ENCODE results near the gene FALEC.
"Not testable (repeated sequence)": the region's sequence is repeated elsewhere in the genome, so short reads cannot be mapped to it uniquely, and the experiment has no call there.

FALEC gene

GRCh38 chr1:150555198-150555970 lies 39.8 kb downstream of the FALEC start:
- DNase-seq (ENCODE audit: low read depth, low spot score) = no peak
- no peak overlapping the region for H3K4me3 ChIP-seq (ENCODE audit: low read length)

DNA sequence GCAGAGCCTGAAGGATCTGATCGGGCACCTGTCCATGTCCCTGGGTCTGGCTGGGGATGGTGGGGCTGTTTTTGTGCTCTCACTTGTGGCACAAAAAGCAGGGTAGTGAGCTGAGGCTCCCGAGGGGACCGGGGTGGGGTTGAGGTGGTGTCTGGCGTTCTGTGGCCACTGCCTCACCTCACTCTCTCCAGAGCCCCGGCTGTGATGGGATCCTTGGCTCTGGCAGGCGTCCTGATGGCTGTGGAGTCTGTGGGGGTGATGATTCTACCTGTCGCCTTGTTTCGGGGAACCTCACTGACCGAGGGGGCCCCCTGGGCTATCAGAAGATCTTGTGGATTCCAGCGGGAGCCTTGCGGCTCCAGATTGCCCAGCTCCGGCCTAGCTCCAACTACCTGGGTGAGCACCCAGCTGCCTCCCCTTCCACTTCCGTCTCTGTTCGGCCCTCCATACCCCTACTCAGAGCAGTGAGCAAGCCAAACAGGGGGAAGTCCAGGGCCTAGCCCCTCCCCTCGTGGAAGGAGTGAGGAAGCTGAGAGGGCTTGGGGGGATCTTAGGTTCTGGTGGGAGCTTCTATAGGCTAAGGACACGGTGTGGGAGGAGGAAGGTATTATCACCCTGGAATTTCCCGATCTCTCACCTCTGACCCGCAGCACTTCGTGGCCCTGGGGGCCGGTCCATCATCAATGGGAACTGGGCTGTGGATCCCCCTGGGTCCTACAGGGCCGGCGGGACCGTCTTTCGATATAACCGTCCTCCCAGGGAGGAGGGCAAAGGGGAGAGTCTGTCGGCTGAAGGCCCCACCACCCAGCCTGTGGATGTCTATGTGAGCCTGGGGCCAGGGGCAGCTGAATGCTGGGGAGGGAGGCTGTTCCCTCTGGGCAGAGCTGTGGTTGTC lies 40.7 kb downstream of the FALEC start:
- DNase-seq (ENCODE audit: low read depth, low spot score) = no peak

DNA sequence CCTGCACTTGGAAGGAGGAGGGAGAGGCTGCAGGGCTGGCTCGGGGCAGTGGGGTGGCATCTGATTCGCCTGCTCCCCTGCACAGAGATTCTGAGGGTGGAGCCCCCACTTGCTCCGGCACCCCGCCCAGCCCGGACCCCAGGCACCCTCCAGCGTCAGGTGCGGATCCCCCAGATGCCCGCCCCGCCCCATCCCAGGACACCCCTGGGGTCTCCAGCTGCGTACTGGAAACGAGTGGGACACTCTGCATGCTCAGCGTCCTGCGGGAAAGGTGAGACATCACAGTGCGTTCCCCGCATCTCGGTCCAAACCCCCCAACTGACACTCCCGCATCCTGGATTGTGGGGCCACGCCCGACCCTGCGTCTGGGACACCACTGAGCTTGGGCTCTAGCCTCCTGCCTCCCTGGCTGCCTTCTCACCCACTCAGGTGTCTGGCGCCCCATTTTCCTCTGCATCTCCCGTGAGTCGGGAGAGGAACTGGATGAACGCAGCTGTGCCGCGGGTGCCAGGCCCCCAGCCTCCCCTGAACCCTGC lies 41.6 kb downstream of the FALEC start:
- no peak overlapping the region for H3K4me3 ChIP-seq (ENCODE audit: low read length)
- DNase-seq (ENCODE audit: low read depth, low spot score) = no peak

More for the DNA sequence above, 40.7 kb downstream of the FALEC start:
- H3K4me3 ChIP-seq (ENCODE audit: low read length) = no peak overlapping the region

- H3K4me3 ChIP-seq (ENCODE audit: low read length) = no peak overlapping the region
- DNase-seq (ENCODE audit: low read depth, low spot score) = no peak
Observed at GRCh38 chr1:150557813-150558212, 42.3 kb downstream of the FALEC start.

DNA sequence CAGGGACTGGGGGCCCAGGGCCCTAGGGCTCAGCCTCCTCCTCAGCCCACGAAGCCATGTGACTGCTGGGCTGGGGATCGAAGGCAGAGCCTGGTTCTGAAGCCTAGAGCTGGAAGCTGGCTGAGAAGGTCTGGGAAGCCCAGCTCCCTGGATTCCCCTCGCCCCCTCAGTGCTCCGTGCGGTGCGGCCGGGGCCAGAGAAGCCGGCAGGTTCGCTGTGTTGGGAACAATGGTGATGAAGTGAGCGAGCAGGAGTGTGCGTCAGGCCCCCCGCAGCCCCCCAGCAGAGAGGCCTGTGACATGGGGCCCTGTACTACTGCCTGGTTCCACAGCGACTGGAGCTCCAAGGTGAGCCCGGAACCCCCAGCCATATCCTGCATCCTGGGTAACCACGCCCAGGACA lies 42.8 kb downstream of the FALEC start:
- DNase-seq (ENCODE audit: low read depth, low spot score) = no peak
- H3K4me3 ChIP-seq (ENCODE audit: low read length) = no peak overlapping the region

DNA sequence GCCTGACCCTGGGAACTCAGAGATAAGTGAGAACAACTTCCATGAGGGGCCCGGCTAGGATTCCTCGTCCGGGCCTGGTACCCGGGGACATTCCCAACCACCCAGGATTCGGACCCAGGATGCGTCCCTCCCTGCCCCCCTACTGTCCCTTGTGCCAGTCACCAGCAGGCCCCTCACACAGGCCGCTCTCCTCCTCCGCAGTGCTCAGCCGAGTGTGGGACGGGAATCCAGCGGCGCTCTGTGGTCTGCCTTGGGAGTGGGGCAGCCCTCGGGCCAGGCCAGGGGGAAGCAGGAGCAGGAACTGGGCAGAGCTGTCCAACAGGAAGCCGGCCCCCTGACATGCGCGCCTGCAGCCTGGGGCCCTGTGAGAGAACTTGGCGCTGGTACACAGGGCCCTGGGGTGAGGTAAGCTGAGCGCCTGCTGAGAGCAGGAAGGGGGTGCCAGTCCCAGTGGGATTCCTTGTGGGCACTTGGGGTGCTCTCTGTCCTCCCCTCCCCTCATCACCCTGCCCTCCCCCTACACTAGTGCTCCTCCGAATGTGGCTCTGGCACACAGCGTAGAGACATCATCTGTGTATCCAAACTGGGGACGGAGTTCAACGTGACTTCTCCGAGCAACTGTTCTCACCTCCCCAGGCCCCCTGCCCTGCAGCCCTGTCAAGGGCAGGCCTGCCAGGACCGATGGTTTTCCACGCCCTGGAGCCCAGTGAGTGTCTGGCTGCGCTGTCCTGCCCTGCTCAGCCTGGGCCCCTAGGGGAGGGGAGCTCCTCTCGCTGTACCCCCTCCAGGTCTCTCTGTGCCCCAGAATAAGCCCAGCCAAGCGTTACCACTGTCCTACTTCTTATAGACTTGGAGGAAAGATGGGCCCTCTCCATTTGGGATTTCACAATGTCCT lies 43.5 kb downstream of the FALEC start:
- DNase-seq (ENCODE audit: low read depth, low spot score) = no peak
- H3K4me3 ChIP-seq (ENCODE audit: low read length) = no peak overlapping the region

DNA sequence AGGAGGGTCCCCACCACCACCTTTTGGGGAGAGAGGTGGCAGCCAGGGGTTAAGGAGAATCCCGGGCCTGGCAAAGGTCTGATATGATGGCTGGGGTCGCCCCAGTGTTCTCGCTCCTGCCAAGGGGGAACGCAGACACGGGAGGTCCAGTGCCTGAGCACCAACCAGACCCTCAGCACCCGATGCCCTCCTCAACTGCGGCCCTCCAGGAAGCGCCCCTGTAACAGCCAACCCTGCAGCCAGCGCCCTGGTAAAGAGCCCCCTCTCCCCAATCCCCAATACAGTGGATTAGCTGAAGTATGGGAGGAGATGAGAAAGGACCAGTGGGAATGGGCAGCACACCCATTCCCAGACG lies 44.1 kb downstream of the FALEC start:
- DNase-seq (ENCODE audit: low read depth, low spot score) = no peak
- H3K4me3 ChIP-seq (ENCODE audit: low read length) = no peak overlapping the region

- no peak for DNase-seq (ENCODE audit: low read depth, low spot score)
- H3K4me3 ChIP-seq (ENCODE audit: low read length) = no peak overlapping the region
Observed at GRCh38 chr1:150560011-150560438, 44.5 kb downstream of the FALEC start.

GRCh38 chr1:150560576-150561253 lies 45.2 kb downstream of the FALEC start:
- DNase-seq (ENCODE audit: low read depth, low spot score) = no peak
- H3K4me3 ChIP-seq (ENCODE audit: low read length) = no peak overlapping the region

DNA sequence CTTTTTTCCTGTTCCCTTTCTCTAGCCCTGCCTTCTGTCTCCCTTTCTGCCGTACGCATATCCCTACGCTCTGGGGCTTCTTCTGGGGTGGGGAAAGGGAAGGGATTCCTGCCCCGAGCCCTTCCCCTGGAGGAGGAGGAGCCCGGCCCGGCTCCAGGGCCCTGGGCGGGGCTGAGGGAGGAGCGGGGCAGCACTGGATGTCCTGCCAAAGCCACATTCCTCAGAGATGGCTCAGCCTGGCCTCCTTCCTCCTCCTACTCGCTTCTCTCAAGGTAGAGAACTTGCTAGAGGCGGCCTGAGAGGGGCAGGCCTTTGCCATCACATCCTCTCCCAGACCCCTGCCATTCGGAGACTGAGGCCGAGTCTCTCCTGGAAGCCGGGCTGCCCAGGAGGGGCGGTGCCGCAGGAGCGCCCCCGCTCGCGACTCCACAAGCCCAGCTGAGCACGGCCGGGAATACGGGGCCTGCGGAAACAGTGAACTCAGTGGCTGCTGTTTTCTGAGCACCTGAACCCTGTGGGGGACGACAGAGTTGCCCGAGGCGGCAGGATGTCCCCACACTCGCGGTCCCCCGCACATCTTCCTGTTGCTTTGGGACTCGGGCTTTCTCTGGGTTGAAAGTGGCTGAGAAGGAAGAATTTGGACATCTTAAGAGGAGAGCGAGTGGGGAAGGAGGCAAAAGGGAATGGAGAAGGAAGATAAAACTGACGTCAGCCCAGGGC lies 45.9 kb downstream of the FALEC start:
- no peak overlapping the region for H3K4me3 ChIP-seq (ENCODE audit: low read length)
- DNase-seq (ENCODE audit: low read depth, low spot score) = no peak

DNA sequence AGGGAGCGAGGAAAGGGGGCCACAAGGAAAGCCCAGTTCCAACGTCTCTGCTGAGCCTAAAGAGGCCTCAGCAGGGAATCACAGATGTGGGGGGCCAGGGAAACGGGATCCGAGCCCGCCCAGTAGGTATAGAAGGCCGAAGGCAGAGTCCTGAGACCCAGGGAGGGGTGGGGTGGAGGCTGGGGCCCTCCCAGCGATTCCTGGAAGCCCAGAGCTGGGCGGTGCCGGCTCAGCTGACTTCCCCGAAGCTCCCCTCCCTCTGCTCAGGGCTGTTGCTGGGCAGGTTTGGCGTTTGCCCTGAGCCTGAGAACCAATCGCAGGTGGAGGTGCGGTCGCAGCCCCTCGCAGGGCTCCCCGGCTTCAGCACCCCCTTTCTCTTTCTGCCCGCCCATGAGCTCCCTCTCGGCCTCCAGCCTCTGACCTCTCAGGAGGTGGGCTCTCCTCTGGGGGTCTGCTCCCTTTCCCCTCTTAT lies 46.5 kb downstream of the FALEC start:
- DNase-seq (ENCODE audit: low read depth, low spot score) = no peak

GRCh38 chr1:150562446-150563339 lies 47.1 kb downstream of the FALEC start:
- no peak overlapping the region for H3K4me3 ChIP-seq (ENCODE audit: low read length)
- DNase-seq (ENCODE audit: low read depth, low spot score) = no peak

More for the DNA sequence above, 46.5 kb downstream of the FALEC start:
- H3K4me3 ChIP-seq (ENCODE audit: low read length) = no peak overlapping the region

- no peak overlapping the region for H3K4me3 ChIP-seq (ENCODE audit: low read length)
- no peak for DNase-seq (ENCODE audit: low read depth, low spot score)
Observed at GRCh38 chr1:150563340-150564038, 47.9 kb downstream of the FALEC start.

- H3K4me3 ChIP-seq (ENCODE audit: low read length) = no peak overlapping the region
- DNase-seq (ENCODE audit: low read depth, low spot score) = no peak
Observed at GRCh38 chr1:150564051-150564991, 48.8 kb downstream of the FALEC start.

- H3K4me3 ChIP-seq (ENCODE audit: low read length); DNase-seq (ENCODE audit: low read depth, low spot score): not testable (repeated sequence)
Observed at GRCh38 chr1:150565240-150565991, 49.9 kb downstream of the FALEC start.

Data from Jurkat, Clone E6-1 (cell line).